ENCODE data around the gene PTPRM. TPM values are rescaled to one million over a fixed set of nuclear protein-coding genes. Genes with fewer than 3 reads are reported as not detected.
A peak's percentile ranks its signal among the peaks of the same experiment; 100 is the strongest.

PTPRM gene
- polyA plus RNA-seq (2012; ENCODE audit: low read depth, missing spikeins) = 0.14 TPM

GRCh38 chr18:7566567-7567473, at the start of gene PTPRM:
PTPRM (plus strand) TSS chr18:7567316; CDS start chr18:7567819, 503 bp downstream.
- FAIRE-seq (no peak), DNase-seq (ENCODE audit: insufficient read length, low spot score) (peak; percentile 72)
- TF ChIP-seq PAX5 (IDR thresholded peaks at IDR 0.05; ENCODE audit: insufficient read depth, low read length, severe bottlenecking) = peak; percentile 2
- no peak for TF ChIP-seq POLR2AphosphoS5 (IDR thresholded peaks at IDR 0.05; ENCODE audit: low read depth, low read length)

- FAIRE-seq (no peak), DNase-seq (ENCODE audit: insufficient read length, low spot score) (no peak)
Measured at GRCh38 chr18:7517852-7518251, 49.3 kb upstream of the PTPRM start.

GRCh38 chr18:7520200-7520785, 46.8 kb upstream of the PTPRM start:
- FAIRE-seq = no peak
- no peak for DNase-seq (ENCODE audit: insufficient read length, low spot score)
- no peak for TF ChIP-seq POLR2AphosphoS5 (IDR thresholded peaks at IDR 0.05; ENCODE audit: low read depth, low read length)
- no peak for TF ChIP-seq PAX5 (IDR thresholded peaks at IDR 0.05; ENCODE audit: insufficient read depth, low read length, severe bottlenecking)
- TF ChIP-seq POLR2A (IDR thresholded peaks at IDR 0.05; ENCODE audit: low read depth, low read length) = no peak
- TF ChIP-seq TAF1 (IDR thresholded peaks at IDR 0.05; ENCODE audit: low read depth, low read length) = no peak
- TF ChIP-seq SPI1 (IDR thresholded peaks at IDR 0.05; ENCODE audit: low read depth, low read length) = no peak
- no peak for TF ChIP-seq POU2F2 (IDR thresholded peaks at IDR 0.05; ENCODE audit: low read depth, low read length)

More at GRCh38 chr18:7517852-7518251, 49.3 kb upstream of the PTPRM start:
- no peak for TF ChIP-seq POLR2A (IDR thresholded peaks at IDR 0.05; ENCODE audit: low read depth, low read length)
- no peak for TF ChIP-seq POU2F2 (IDR thresholded peaks at IDR 0.05; ENCODE audit: low read depth, low read length)
- no peak for TF ChIP-seq POLR2AphosphoS5 (IDR thresholded peaks at IDR 0.05; ENCODE audit: low read depth, low read length)
- no peak for TF ChIP-seq PAX5 (IDR thresholded peaks at IDR 0.05; ENCODE audit: insufficient read depth, low read length, severe bottlenecking)
- TF ChIP-seq TAF1 (IDR thresholded peaks at IDR 0.05; ENCODE audit: low read depth, low read length) = no peak

DNA sequence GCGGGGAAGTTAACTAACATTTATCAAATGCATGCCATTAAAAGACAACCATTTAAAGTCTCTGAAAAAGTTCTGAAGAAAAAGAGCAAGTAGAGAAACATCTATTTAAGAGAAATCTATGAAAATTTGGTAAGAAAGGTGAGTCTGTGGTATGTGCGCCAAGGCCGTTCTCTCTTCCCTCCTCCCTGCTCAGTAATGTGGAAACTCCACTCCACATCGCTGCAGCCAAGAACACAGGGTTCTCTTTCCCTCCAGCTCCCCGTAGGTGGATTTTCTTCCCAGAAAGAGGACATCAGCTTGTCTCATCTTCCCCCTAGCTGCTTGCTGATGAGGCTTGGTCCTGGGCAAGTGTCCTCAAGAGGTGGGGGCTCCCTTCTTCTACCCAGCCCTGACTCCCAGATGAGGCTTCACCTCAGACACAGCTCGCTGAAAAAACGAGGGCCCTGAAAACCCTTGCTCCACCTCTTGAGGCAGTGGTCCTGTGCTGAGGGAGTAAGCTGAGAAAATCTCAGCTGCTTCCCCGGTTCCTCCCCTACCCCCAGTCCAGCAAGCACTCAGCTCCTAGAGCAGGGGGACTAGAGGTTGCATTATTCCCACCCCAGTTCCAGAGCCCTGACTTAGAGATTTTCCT, 45.8 kb upstream of the PTPRM start:
- TF ChIP-seq PAX5 (IDR thresholded peaks at IDR 0.05; ENCODE audit: insufficient read depth, low read length, severe bottlenecking) = no peak
- no peak for TF ChIP-seq POLR2A (IDR thresholded peaks at IDR 0.05; ENCODE audit: low read depth, low read length)
- no peak for TF ChIP-seq POLR2AphosphoS5 (IDR thresholded peaks at IDR 0.05; ENCODE audit: low read depth, low read length)
- no peak for TF ChIP-seq TAF1 (IDR thresholded peaks at IDR 0.05; ENCODE audit: low read depth, low read length)
- no peak for FAIRE-seq
- no peak for DNase-seq (ENCODE audit: insufficient read length, low spot score)

DNA sequence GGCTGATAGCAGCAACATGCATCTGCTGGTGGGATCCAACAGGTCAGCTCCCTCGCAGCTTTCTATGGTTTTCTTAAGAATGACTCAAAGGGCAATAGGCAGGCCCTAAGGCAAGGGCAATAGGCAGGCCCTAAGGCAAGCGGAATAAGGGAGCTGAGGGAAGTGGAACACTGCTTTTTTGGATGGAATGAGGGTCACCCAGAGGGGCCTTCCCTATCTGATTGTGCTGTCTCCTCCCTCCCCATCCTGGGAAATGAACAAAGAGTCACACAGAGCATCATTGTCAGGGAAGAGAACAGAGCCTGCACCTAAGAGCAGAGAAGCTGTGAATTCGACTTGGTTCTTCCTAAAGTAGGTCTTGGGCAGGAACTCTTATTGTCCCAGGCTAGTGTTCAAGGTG, 43.3 kb upstream of the PTPRM start:
- no peak for DNase-seq (ENCODE audit: insufficient read length, low spot score)
- TF ChIP-seq POU2F2 (IDR thresholded peaks at IDR 0.05; ENCODE audit: low read depth, low read length) (no peak), POLR2A (IDR thresholded peaks at IDR 0.05; ENCODE audit: low read depth, low read length) (no peak), SPI1 (IDR thresholded peaks at IDR 0.05; ENCODE audit: low read depth, low read length) (no peak), POLR2AphosphoS5 (IDR thresholded peaks at IDR 0.05; ENCODE audit: low read depth, low read length) (no peak), TAF1 (IDR thresholded peaks at IDR 0.05; ENCODE audit: low read depth, low read length) (no peak), PAX5 (IDR thresholded peaks at IDR 0.05; ENCODE audit: insufficient read depth, low read length, severe bottlenecking) (no peak)

GRCh38 chr18:7524786-7525185, 42.3 kb upstream of the PTPRM start:
- TF ChIP-seq SPI1 (IDR thresholded peaks at IDR 0.05; ENCODE audit: low read depth, low read length) (no peak), POU2F2 (IDR thresholded peaks at IDR 0.05; ENCODE audit: low read depth, low read length) (no peak), POLR2A (IDR thresholded peaks at IDR 0.05; ENCODE audit: low read depth, low read length) (no peak), POLR2AphosphoS5 (IDR thresholded peaks at IDR 0.05; ENCODE audit: low read depth, low read length) (no peak), PAX5 (IDR thresholded peaks at IDR 0.05; ENCODE audit: insufficient read depth, low read length, severe bottlenecking) (no peak), TAF1 (IDR thresholded peaks at IDR 0.05; ENCODE audit: low read depth, low read length) (no peak)
- DNase-seq (ENCODE audit: insufficient read length, low spot score) (no peak), FAIRE-seq (no peak)

More for the DNA sequence above, 43.3 kb upstream of the PTPRM start:
- no peak for FAIRE-seq

GRCh38 chr18:7532942-7533341, 34.2 kb upstream of the PTPRM start:
- FAIRE-seq (no peak), DNase-seq (ENCODE audit: insufficient read length, low spot score) (no peak)
- no peak for TF ChIP-seq PAX5 (IDR thresholded peaks at IDR 0.05; ENCODE audit: insufficient read depth, low read length, severe bottlenecking)
- no peak for TF ChIP-seq POU2F2 (IDR thresholded peaks at IDR 0.05; ENCODE audit: low read depth, low read length)
- no peak for TF ChIP-seq POLR2A (IDR thresholded peaks at IDR 0.05; ENCODE audit: low read depth, low read length)
- no peak for TF ChIP-seq POLR2AphosphoS5 (IDR thresholded peaks at IDR 0.05; ENCODE audit: low read depth, low read length)
- no peak for TF ChIP-seq SPI1 (IDR thresholded peaks at IDR 0.05; ENCODE audit: low read depth, low read length)
- no peak for TF ChIP-seq TAF1 (IDR thresholded peaks at IDR 0.05; ENCODE audit: low read depth, low read length)

DNA sequence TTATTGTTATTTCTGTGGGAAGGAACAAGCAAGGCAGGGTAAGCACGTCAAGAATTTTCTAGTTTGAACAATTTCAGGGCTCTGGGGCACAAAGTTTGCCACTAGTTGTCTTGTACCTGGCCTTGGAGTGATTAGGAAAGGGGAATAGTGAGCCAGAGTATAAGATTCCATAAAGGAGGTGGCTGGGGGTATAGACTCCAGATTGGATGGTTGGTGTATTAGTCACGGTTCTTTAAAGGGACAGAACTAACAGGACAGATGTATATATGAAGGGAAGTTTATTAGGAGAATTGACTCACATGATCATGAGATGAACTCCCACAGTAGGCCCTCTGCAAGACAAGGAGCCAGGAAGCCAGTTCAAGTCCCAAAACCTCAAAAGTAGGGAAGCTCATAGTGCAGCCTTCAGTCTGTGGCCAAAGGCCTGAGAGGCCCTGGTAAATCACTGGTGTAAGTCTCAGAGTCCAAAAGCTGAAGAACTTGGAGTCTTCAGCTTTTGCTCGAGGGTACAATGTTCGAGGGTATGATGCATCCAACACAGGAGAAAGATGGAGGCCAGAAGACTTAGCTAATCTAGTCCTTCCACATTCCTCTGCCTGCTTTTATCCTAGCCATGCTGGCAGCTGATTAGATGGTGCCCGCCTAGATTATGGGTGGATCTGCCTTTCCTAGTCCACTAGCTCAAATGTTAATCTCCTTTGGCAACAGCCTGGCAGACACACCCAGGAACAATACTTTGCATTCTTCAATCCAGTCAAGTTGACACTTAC, 31.5 kb upstream of the PTPRM start:
- no peak for TF ChIP-seq SPI1 (IDR thresholded peaks at IDR 0.05; ENCODE audit: low read depth, low read length)
- TF ChIP-seq TAF1 (IDR thresholded peaks at IDR 0.05; ENCODE audit: low read depth, low read length) = no peak
- no peak for TF ChIP-seq POLR2AphosphoS5 (IDR thresholded peaks at IDR 0.05; ENCODE audit: low read depth, low read length)
- no peak for TF ChIP-seq PAX5 (IDR thresholded peaks at IDR 0.05; ENCODE audit: insufficient read depth, low read length, severe bottlenecking)
- no peak for TF ChIP-seq POU2F2 (IDR thresholded peaks at IDR 0.05; ENCODE audit: low read depth, low read length)
- TF ChIP-seq POLR2A (IDR thresholded peaks at IDR 0.05; ENCODE audit: low read depth, low read length) = no peak
- no peak for DNase-seq (ENCODE audit: insufficient read length, low spot score)
- FAIRE-seq = no peak

DNA sequence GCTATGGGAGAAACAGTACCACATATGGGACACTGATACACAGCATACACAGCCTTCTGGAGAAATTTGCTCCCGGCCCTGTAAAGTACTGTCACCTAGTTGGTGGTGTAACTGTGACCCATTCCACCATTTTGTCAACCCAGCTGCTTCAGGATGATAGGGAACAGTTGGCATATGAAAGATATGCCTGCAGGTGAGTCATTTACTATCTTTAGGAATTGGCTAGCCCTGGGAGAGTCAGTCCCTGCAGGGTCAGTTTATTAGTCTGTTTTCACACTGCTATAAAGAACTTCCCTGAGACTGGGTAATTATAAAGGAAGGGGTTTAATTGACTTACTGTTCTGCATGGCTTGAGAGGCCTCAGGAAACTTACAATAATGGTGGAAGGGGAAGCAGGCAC, 30.0 kb upstream of the PTPRM start:
- FAIRE-seq = no peak
- no peak for DNase-seq (ENCODE audit: insufficient read length, low spot score)
- TF ChIP-seq POLR2A (IDR thresholded peaks at IDR 0.05; ENCODE audit: low read depth, low read length) (no peak), PAX5 (IDR thresholded peaks at IDR 0.05; ENCODE audit: insufficient read depth, low read length, severe bottlenecking) (no peak), SPI1 (IDR thresholded peaks at IDR 0.05; ENCODE audit: low read depth, low read length) (no peak), POLR2AphosphoS5 (IDR thresholded peaks at IDR 0.05; ENCODE audit: low read depth, low read length) (no peak), POU2F2 (IDR thresholded peaks at IDR 0.05; ENCODE audit: low read depth, low read length) (no peak), TAF1 (IDR thresholded peaks at IDR 0.05; ENCODE audit: low read depth, low read length) (no peak)

Data from GM12891 (cell line).